HG03139 (cell line): ENCODE measurements around the gene RC3H1.
"Not testable (repeated sequence)": the region's sequence is repeated elsewhere in the genome, so short reads cannot be mapped to it uniquely, and the experiment has no call there.

ENCODE experiments used
- ATAC-seq: cut with Tn5 transposase; IDR thresholded peaks from one replicate; pipeline ENCODE4 v1.9.1; 2021; ENCODE audit not compliant: unreplicated experiment

RC3H1 gene

GRCh38 chr1:174022976-174023277, 770 bp upstream of the RC3H1 start:
- ATAC-seq: no peak

- peak; percentile 47 for ATAC-seq
These were observed 522 bp downstream of the RC3H1 start for GRCh38 chr1:174021591-174022079.

GRCh38 chr1:174018565-174018964, 3.6 kb downstream of the RC3H1 start:
- no peak for ATAC-seq

GRCh38 chr1:174017231-174017970, 4.8 kb downstream of the RC3H1 start:
- ATAC-seq: no peak

- ATAC-seq: no peak
These were observed 8.2 kb downstream of the RC3H1 start for GRCh38 chr1:174013864-174014418.

GRCh38 chr1:174008979-174009378, 13.2 kb downstream of the RC3H1 start:
- no peak for ATAC-seq

- no peak for ATAC-seq
These were observed 13.9 kb downstream of the RC3H1 start for GRCh38 chr1:174008269-174008668.

- no peak for ATAC-seq
These were observed 14.3 kb downstream of the RC3H1 start for GRCh38 chr1:174007851-174008250.

- peak; percentile 98 for ATAC-seq
These were observed 17.1 kb downstream of the RC3H1 start for GRCh38 chr1:174005032-174005431.

- no peak for ATAC-seq
These were observed 18.3 kb downstream of the RC3H1 start for GRCh38 chr1:174003867-174004266.

- ATAC-seq: no peak
These were observed 20.6 kb downstream of the RC3H1 start for GRCh38 chr1:174001573-174001972.

GRCh38 chr1:174000371-174000770, 21.8 kb downstream of the RC3H1 start:
- ATAC-seq: no peak

- no peak for ATAC-seq
These were observed 24.4 kb downstream of the RC3H1 start for GRCh38 chr1:173997791-173998190.

GRCh38 chr1:173996995-173997394, 25.2 kb downstream of the RC3H1 start:
- ATAC-seq: no peak

GRCh38 chr1:173995475-173995874, 26.7 kb downstream of the RC3H1 start:
- ATAC-seq: no peak

- not testable (repeated sequence) for ATAC-seq
These were observed 28.2 kb downstream of the RC3H1 start for GRCh38 chr1:173993948-173994347.

- no peak for ATAC-seq
These were observed 34.1 kb downstream of the RC3H1 start for GRCh38 chr1:173988068-173988467.

- no peak for ATAC-seq
These were observed 35.2 kb downstream of the RC3H1 start for GRCh38 chr1:173986951-173987350.

- no peak for ATAC-seq
These were observed 51.9 kb downstream of the RC3H1 start for GRCh38 chr1:173970252-173970651.

- not testable (repeated sequence) for ATAC-seq
These were observed 56.3 kb downstream of the RC3H1 start for GRCh38 chr1:173965896-173966295.

GRCh38 chr1:173963477-173963876, 58.7 kb downstream of the RC3H1 start:
- no peak for ATAC-seq

GRCh38 chr1:173960625-173961024, 61.5 kb downstream of the RC3H1 start:
- no peak for ATAC-seq

GRCh38 chr1:173954179-173954578, 68.0 kb downstream of the RC3H1 start:
- no peak for ATAC-seq
